Loucy (cell line): ENCODE measurements around the gene GPHA2.

ENCODE experiments used
- CTCF ChIP-seq: fragments of 200-600 bp; sonication (generic); conservative IDR thresholded peaks from 2 replicates; pipeline ENCODE4 v1.5.1; 2014; ENCODE audit warnings: mild to moderate bottlenecking, antibody characterized with exemption, low read length
- EZH2phosphoT487 ChIP-seq: fragments of 200-600 bp; IDR thresholded peaks from 2 replicates; pipeline ENCODE4 v1.6.1; 2018; ENCODE audit warnings: antibody characterized with exemption, mild to moderate bottlenecking, moderate library complexity, borderline replicate concordance

GRCh38 chr11:64915376-64915887 lies 20.3 kb downstream of the GPHA2 start:
- TF ChIP-seq CTCF (no peak), EZH2phosphoT487 (no peak)
